IMR-90 (cell line): ENCODE results near the gene METTL5. TPM values are rescaled to one million over a fixed set of nuclear protein-coding genes. Genes with fewer than 3 reads are reported as not detected.

ENCODE experiments used
- ATAC-seq: fragments of 200-7000 bp; cut with Tn5 transposase; 2 replicates; pipeline ENCODE4 v1.9.1; 2020; ENCODE audit warnings: low read depth, mild to moderate bottlenecking, moderate library complexity
- BruUV-seq: library from RNA; stranded (reverse); fragments of 400-500 nt; replicated peaks from 2 replicates; lab custom pipeline; 2021; lab: Mats Ljungman, UMichigan
- CTCF ChIA-PET: fragments of 300-600 bp; formaldehyde crosslinking; extraction: SDS; loops from one replicate; lab custom pipeline; 2021; ENCODE audit warnings: antibody characterized with exemption; lab: Yijun Ruan, JAX
- POLR2A ChIA-PET: fragments of 300-600 bp; sonication (Branson Sonifier 250); formaldehyde crosslinking; loops from one replicate; lab custom pipeline; 2022; ENCODE audit warnings: antibody characterized with exemption; ENCODE audit not compliant: unreplicated experiment; lab: Charles Lee
- DNase-seq: peaks from one replicate; pipeline ENCODE4 v3.0.0; 2013
- H2AFZ ChIP-seq: replicated peaks from 2 replicates; pipeline ENCODE3; 2013; ENCODE audit warnings: low read length, mild to moderate bottlenecking; ENCODE audit not compliant: poor library complexity
- H2AK5ac ChIP-seq: 2 replicates; pipeline ENCODE4 v1.6.1; 2013; ENCODE audit warnings: low read depth, low read length, inconsistent platforms
- H2AK9ac ChIP-seq: replicated peaks from 2 replicates; pipeline ENCODE3; 2013; ENCODE audit warnings: mild to moderate bottlenecking, low read depth, low read length, moderate library complexity; ENCODE audit not compliant: poor library complexity
- H2BK120ac ChIP-seq: 2 replicates; pipeline ENCODE4 v1.6.1; 2013; ENCODE audit warnings: low read depth, low read length, inconsistent platforms
- H2BK15ac ChIP-seq: 3 replicates; pipeline ENCODE4 v1.6.1; 2013; ENCODE audit warnings: low read depth, low read length, inconsistent platforms
- H2BK20ac ChIP-seq: 2 replicates; pipeline ENCODE4 v1.6.1; 2013; ENCODE audit warnings: low read depth, mild to moderate bottlenecking, inconsistent platforms, low read length, moderate library complexity
- H2BK5ac ChIP-seq: 2 replicates; pipeline ENCODE4 v1.6.1; 2013; ENCODE audit warnings: mild to moderate bottlenecking, low read depth, low read length, inconsistent platforms; ENCODE audit not compliant: poor library complexity, severe bottlenecking
- H3K14ac ChIP-seq: replicated peaks from 2 replicates; pipeline ENCODE4 v1.6.1; 2013; ENCODE audit warnings: low read depth, low read length, inconsistent platforms
- H3K18ac ChIP-seq: 2 replicates; pipeline ENCODE4 v1.6.1; 2013; ENCODE audit warnings: low read depth, low read length, control low read depth
- H3K23ac ChIP-seq: 2 replicates; pipeline ENCODE4 v1.6.1; 2013; ENCODE audit warnings: low read depth, low read length, inconsistent platforms
- H3K27ac ChIP-seq: 2 replicates; pipeline ENCODE4 v1.5.1; 2013; ENCODE audit warnings: mild to moderate bottlenecking, control low read depth, low read length; ENCODE audit not compliant: insufficient read depth
- H3K27me3 ChIP-seq: 2 replicates; pipeline ENCODE4 v1.6.1; 2013; ENCODE audit warnings: low read length; ENCODE audit not compliant: control insufficient read depth, insufficient read depth
- H3K36me3 ChIP-seq: 2 replicates; pipeline ENCODE4 v1.6.1; 2013; ENCODE audit warnings: low read length, mixed read lengths; ENCODE audit not compliant: control insufficient read depth, insufficient read depth
- H3K4ac ChIP-seq: 2 replicates; pipeline ENCODE4 v1.6.1; 2013; ENCODE audit warnings: low read depth, low read length, inconsistent platforms
- H3K4me1 ChIP-seq: 2 replicates; pipeline ENCODE4 v1.6.1; 2013; ENCODE audit warnings: low read length, mixed read lengths; ENCODE audit not compliant: control insufficient read depth, insufficient read depth
- H3K4me2 ChIP-seq: 2 replicates; pipeline ENCODE4 v1.6.1; 2013; ENCODE audit warnings: low read depth, mild to moderate bottlenecking, control low read depth, low read length, moderate library complexity
- H3K4me3 ChIP-seq: 2 replicates; pipeline ENCODE4 v1.5.1; 2013; ENCODE audit warnings: low read depth, mild to moderate bottlenecking, control low read depth, low read length, moderate library complexity; ENCODE audit not compliant: insufficient read depth
- H3K56ac ChIP-seq: 2 replicates; pipeline ENCODE4 v1.6.1; 2013; ENCODE audit warnings: low read length, inconsistent platforms; ENCODE audit not compliant: insufficient read depth; ENCODE audit errors: extremely low read depth
- H3K79me1 ChIP-seq, 2 experiments: 2 replicates each; pipeline ENCODE4 v1.6.1; 2013; ENCODE audit warnings: low read length in 2 of 2, inconsistent platforms in 1 of 2, low read depth in 1 of 2
- H3K9ac ChIP-seq: 2 replicates; pipeline ENCODE4 v1.6.1; 2013; ENCODE audit warnings: low read depth, low read length, control low read depth
- H3K9me1 ChIP-seq: 2 replicates; pipeline ENCODE4 v1.6.1; 2013; ENCODE audit warnings: low read length, inconsistent platforms; ENCODE audit not compliant: insufficient read depth
- H3K9me3 ChIP-seq: 2 replicates; pipeline ENCODE4 v1.6.1; 2013; ENCODE audit warnings: low read length; ENCODE audit not compliant: control insufficient read depth, insufficient read depth
- H4K20me1 ChIP-seq: 2 replicates; pipeline ENCODE4 v1.6.1; 2013; ENCODE audit warnings: low read length, inconsistent platforms; ENCODE audit not compliant: insufficient read depth
- H4K5ac ChIP-seq: 2 replicates; pipeline ENCODE4 v1.6.1; 2013; ENCODE audit warnings: mild to moderate bottlenecking, low read depth, low read length, control low read depth
- H4K8ac ChIP-seq, 2 experiments: 2 replicates each; pipeline ENCODE4 v1.6.1; 2013; ENCODE audit warnings: low read depth in 2 of 2, low read length in 2 of 2, control low read depth in 1 of 2, inconsistent platforms in 1 of 2
- H4K91ac ChIP-seq: 2 replicates; pipeline ENCODE4 v1.6.1; 2013; ENCODE audit warnings: low read depth, low read length, inconsistent platforms; ENCODE audit not compliant: insufficient read depth
- CEBPB ChIP-seq: IDR thresholded peaks from 2 replicates; pipeline ENCODE4 v1.6.1; 2012; ENCODE audit warnings: low read depth, low read length, improper control_type of control experiment
- CHD1 ChIP-seq: IDR thresholded peaks from 2 replicates; pipeline ENCODE4 v1.6.1; 2012; ENCODE audit warnings: low read depth, low read length, improper control_type of control experiment
- CTCF ChIP-seq: conservative IDR thresholded peaks from 2 replicates; pipeline ENCODE4 v1.5.1; 2012; ENCODE audit warnings: mild to moderate bottlenecking, low read depth, low read length, improper control_type of control experiment
- MAFK ChIP-seq: IDR thresholded peaks from 2 replicates; pipeline ENCODE4 v1.6.1; 2012; ENCODE audit warnings: low read depth, low read length, improper control_type of control experiment
- POLR2A ChIP-seq: IDR thresholded peaks from 2 replicates; pipeline ENCODE4 v1.6.1; 2012; ENCODE audit warnings: mild to moderate bottlenecking, low read depth, low read length
- RFX5 ChIP-seq: IDR thresholded peaks from 2 replicates; pipeline ENCODE4 v1.8.0; 2012; ENCODE audit warnings: low read depth, mild to moderate bottlenecking, low read length, moderate library complexity
- SMC3 ChIP-seq: fragments of 150-350 bp; IDR thresholded peaks from 2 replicates; pipeline ENCODE4 v1.6.1; 2016; ENCODE audit warnings: low read depth, mild to moderate bottlenecking, antibody characterized with exemption, low read length, moderate library complexity
- USF2 ChIP-seq: fragments of 150-350 bp; IDR thresholded peaks from 2 replicates; pipeline ENCODE4 v1.6.1; 2017; ENCODE audit warnings: mild to moderate bottlenecking, antibody characterized with exemption, low read length, low read depth
- WGBS, 2 experiments: methylation state at CpG; one replicate each; pipeline versions ENCODE4 v1.1.5 to v1.1.7; 2013; ENCODE audit warnings: missing lambda C conversion rate in 2 of 2; ENCODE audit not compliant: insufficient read length in 1 of 2; ENCODE audit errors: extremely low coverage in 2 of 2; 5-methylcytosine and 5-hydroxymethylcytosine counted together
- dilution Hi-C: fragments of 300-500 bp; cut with HindIII; formaldehyde crosslinking; loops from one replicate; pipeline ENCODE4 v1.14.3; 2018; ENCODE audit warnings: low sequenced_read_pairs; ENCODE audit not compliant: unreplicated experiment
- in situ Hi-C: fragments of 300-500 bp; cut with MboI; formaldehyde crosslinking; loops from 3 replicates; pipeline ENCODE4 v1.14.3; 2019; ENCODE audit warnings: low sequenced_read_pairs, inconsistent platforms, mixed read lengths
- intact Hi-C: fragments of 100-400 bp; cut with micrococcal nuclease; formaldehyde crosslinking; loops from 2 replicates; pipeline ENCODE4 v1.10.0; 2022
- polyA plus RNA-seq, 3 experiments: library from polyadenylated mRNA; depleted of rRNA; stranded (reverse); fragments of >200 nt; gene quantifications; 2 replicates each; pipeline ENCODE4 v1.2.3, GENCODE V29; 2012; ENCODE audit warnings: low replicate concordance in 1 of 3
- total RNA-seq: library from RNA; depleted of rRNA; stranded (reverse); fragments of >200 nt; gene quantifications from 2 replicates; pipeline ENCODE4 v1.2.3, GENCODE V29; 2012
- TF ChIP-seq, protein P1 (sequence below): fragments of 150-350 bp; IDR thresholded peaks from 2 replicates; pipeline ENCODE4 v1.6.1; 2016; ENCODE audit warnings: low read depth, mild to moderate bottlenecking, low read length, moderate library complexity, borderline replicate concordance

Gene METTL5
- total and polyA plus RNA-seq, 2 of the 4 experiments (the other 2 are of a cell fraction), result 38.3 to 49.8 TPM

DNA sequence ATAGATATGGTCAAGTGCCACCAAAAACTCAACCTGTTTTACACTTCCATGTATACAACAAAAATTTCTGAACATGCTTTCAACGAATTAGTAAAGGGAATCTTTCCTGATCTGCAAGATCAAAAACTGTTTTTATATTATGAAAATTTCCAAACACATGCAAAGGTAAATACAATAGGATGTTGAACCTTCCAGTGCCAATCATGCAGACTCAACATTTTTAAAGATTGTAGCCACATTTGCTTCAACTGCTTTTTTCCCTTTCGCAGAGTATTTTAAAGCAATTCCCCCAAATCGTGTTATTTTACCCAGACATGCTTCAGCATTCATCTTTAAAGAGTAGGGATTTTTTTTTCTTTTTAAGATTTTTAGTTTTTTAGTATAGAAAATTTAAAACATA lies 42.9 kb upstream of the METTL5 start:
- Histone ChIP-seq H4K91ac (no peak overlapping the region), H3K27me3 (no peaks in the 10 kb centered on the region), H2BK20ac (no peak overlapping the region), H3K9me1 (no peaks in the 10 kb centered on the region), H3K18ac (no peak overlapping the region), H2BK120ac (no peak overlapping the region), H3K23ac (no peak overlapping the region), H3K9ac (no peak overlapping the region), H4K20me1 (peaks cover 6% of the 10 kb centered on the region; the same call in 1 of the 2 replicates), H3K4me1 (peaks cover 2% of the 10 kb centered on the region), H2BK5ac (no peak overlapping the region), H3K14ac (no peak overlapping the region), H2AK9ac (no peak overlapping the region), H3K36me3 (no peaks in the 10 kb centered on the region), H2BK15ac (no peak overlapping the region), H3K4me3 (no peak overlapping the region), H4K8ac (no peak overlapping the region), H3K4ac (no peak overlapping the region), H4K5ac (no peak overlapping the region), H3K4me2 (no peak overlapping the region), H3K56ac (no peak overlapping the region), H2AFZ (no peak overlapping the region), H3K9me3 (no peaks in the 10 kb centered on the region; the same call in 1 of the 2 replicates), H3K27ac (no peak overlapping the region), H2AK5ac (no peak overlapping the region), H3K79me1 (peaks cover 25 to 36% of the 10 kb centered on the region in 2 experiments)
- dilution Hi-C loops (no loop called here), in situ Hi-C loops (no loop called here), intact Hi-C loops (no loop called here)
- DNase-seq (no peak), ATAC-seq (no peak)
- CTCF ChIA-PET, result no interaction called here
- BruUV-seq, result no TSS peak
- no peak for TF ChIP-seq USF2
- TF ChIP-seq POLR2A, result no peak
- no peak for TF ChIP-seq CTCF
- TF ChIP-seq SMC3, result no peak
- no peak for TF ChIP-seq MAFK
- TF ChIP-seq RFX5, result no peak
- TF ChIP-seq CHD1, result no peak
- TF ChIP-seq CEBPB, result no peak
- TF ChIP-seq, protein P1, sequence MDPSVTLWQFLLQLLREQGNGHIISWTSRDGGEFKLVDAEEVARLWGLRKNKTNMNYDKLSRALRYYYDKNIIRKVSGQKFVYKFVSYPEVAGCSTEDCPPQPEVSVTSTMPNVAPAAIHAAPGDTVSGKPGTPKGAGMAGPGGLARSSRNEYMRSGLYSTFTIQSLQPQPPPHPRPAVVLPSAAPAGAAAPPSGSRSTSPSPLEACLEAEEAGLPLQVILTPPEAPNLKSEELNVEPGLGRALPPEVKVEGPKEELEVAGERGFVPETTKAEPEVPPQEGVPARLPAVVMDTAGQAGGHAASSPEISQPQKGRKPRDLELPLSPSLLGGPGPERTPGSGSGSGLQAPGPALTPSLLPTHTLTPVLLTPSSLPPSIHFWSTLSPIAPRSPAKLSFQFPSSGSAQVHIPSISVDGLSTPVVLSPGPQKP, result no peak
- no CpG with 5 or more reads among the region's 3 CpGs for WGBS, 2 experiments
- POLR2A ChIA-PET, result no interaction called here
